T-helper 1 cell treated with Interleukin-12 subunit alpha and Interleukin-12 subunit beta and Interleukin-4 antibody, amounts not matched to agents 30 μg/mL and 1 μg/mL, for 36 hours (primary cell): Measurements from ENCODE around the gene CAMK1D.
"Not testable (repeated sequence)": the region's sequence is repeated elsewhere in the genome, so short reads cannot be mapped to it uniquely, and the experiment has no call there.

ENCODE experiments used
- H3K27ac Mint-ChIP-seq: one replicate; pipeline ENCODE4 v1.8.0; 2021; ENCODE audit warnings: mild to moderate bottlenecking, mixed read lengths
- H3K27me3 Mint-ChIP-seq: one replicate; pipeline ENCODE4 v1.8.0; 2021; ENCODE audit warnings: low read depth, mixed read lengths
- H3K36me3 Mint-ChIP-seq: one replicate; pipeline ENCODE4 v1.8.0; 2021; ENCODE audit warnings: low read depth, mixed read lengths
- H3K4me1 Mint-ChIP-seq: one replicate; pipeline ENCODE4 v1.8.0; 2021; ENCODE audit warnings: low read depth, mixed read lengths
- H3K4me3 Mint-ChIP-seq: one replicate; pipeline ENCODE4 v1.8.0; 2021; ENCODE audit warnings: mild to moderate bottlenecking, moderate library complexity, mixed read lengths
- H3K9me3 Mint-ChIP-seq: one replicate; pipeline ENCODE4 v1.8.0; 2021; ENCODE audit warnings: mixed read lengths

The CAMK1D gene

DNA sequence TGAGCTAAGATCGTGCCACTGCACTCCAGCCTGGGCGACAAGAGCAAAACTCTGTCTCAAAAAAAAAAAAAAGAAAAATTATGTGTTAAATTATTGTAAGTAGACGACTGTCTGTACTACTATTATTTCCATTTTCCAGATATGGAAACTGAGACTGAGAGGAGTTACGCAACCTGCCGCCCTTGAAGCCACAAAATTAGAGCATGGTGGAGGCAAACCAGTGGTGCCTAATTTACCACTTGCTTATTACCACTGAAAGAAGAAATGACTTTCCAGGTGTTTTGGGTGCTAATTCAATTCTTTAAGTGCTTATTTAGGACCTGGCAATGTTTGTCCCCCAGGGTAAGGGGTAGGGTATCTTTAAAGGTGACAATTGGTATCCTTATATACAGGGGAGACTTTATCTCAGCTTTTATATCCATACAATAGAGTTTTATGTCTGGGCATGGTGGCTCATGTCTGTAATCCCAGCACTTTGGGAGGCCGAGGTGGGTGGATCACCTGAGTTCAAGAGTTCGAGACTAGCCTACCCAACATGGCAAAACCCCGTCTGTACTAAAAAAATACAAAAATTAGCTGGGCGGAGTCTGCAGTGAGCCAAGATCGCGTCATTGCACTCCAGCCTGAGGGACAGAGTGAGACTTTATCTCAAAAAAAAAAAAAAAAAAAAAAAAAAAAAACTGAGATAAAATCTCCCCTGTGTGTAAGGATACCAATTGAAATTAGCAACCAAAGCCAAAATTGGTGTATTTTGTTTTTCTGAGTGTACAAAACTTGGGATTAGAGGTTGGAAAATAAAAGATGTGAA lies 16.6 kb upstream of the CAMK1D start:
- Mint-ChIP-seq H3K9me3 (no peaks in the 10 kb centered on the region), H3K27me3 (peaks cover 15% of the 10 kb centered on the region), H3K4me1 (peaks cover 3% of the 10 kb centered on the region), H3K4me3 (no peak overlapping the region), H3K36me3 (no peaks in the 10 kb centered on the region), H3K27ac (no peak overlapping the region)

DNA sequence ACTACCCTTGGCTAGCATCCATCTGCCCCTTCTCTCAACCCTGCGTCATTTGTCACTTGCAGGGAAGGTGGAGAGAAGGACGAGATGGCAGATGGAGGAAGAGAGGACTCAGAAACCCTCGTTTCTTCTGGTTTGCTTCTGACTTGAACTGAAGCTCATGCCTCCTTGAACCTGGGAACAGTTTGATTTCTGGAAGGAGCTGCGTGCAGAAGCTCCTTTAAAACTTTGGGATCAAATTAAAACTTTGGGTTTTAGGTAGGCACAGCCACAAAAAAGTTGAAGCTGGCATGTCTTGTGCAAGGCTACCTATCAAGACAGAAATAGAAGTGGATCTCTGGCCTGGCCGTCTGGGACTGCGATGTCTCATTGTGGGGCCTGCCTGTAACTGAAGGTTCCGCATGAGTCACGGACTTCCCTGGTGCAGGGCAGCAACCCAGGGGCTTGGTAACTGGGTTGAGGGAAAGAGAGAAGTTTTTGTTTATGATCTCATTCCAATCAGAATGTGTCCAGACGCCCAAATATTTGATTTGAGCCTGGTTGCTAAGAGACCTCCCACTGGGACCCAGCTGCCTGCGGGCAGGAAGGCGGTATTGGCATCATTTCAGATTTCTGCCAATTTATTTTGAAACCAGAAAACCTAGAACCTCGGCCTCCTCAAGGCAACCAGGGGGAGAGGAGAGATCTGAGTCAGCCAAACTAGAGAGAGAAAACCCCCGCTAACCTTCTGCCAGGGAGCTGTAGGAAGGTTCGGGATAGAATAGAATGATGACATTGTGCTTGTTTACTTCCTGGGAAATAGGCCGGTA lies 15.8 kb upstream of the CAMK1D start:
- no peak overlapping the region for H3K27ac Mint-ChIP-seq
- H3K4me1 Mint-ChIP-seq, result peaks cover 3% of the 10 kb centered on the region
- H3K4me3 Mint-ChIP-seq, result no peak overlapping the region
- no peaks in the 10 kb centered on the region for H3K36me3 Mint-ChIP-seq
- H3K9me3 Mint-ChIP-seq, result no peaks in the 10 kb centered on the region
- peaks cover 15% of the 10 kb centered on the region for H3K27me3 Mint-ChIP-seq

DNA sequence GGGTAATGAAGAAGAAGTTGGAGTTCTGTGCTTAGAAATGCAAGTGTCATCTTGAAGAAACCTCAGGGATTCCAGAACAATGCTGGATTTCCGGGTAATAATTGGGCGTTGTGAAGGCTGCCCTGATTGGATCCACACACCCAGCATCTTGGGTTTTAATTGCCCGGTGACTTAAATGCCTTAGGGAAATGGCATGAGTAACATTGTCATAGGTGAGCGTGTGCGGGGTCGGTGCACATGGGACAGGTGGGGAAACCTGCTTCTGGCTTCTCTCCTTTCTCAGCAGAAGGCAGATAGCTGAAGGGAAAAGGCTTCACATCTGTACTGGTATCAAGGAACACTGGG lies 15.2 kb upstream of the CAMK1D start:
- H3K27ac Mint-ChIP-seq, result no peak overlapping the region
- no peaks in the 10 kb centered on the region for H3K36me3 Mint-ChIP-seq
- no peak overlapping the region for H3K4me3 Mint-ChIP-seq
- H3K4me1 Mint-ChIP-seq, result peaks cover 3% of the 10 kb centered on the region
- H3K9me3 Mint-ChIP-seq, result no peaks in the 10 kb centered on the region
- peaks cover 15% of the 10 kb centered on the region for H3K27me3 Mint-ChIP-seq

DNA sequence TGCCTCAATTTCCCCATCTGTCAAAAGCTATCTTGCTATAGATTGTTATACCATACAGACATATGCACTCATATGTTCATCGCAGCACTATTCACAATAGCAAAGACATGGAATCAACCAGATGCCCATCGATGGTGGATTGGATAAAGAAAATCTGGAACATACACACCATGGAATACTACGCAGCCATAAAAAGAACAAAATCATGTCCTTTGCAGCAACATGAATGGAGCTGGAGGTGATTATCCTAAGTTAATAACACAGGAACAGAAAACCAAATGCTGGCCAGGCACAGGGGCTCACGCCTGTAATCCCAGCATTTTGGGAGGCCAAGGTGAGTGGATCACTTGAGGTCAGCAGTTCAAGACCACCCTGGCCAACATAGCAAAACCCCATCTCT lies 14.2 kb upstream of the CAMK1D start:
- not testable (repeated sequence) for H3K4me3 Mint-ChIP-seq, H3K4me1 Mint-ChIP-seq, H3K9me3 Mint-ChIP-seq, H3K27ac Mint-ChIP-seq, H3K36me3 Mint-ChIP-seq
- H3K27me3 Mint-ChIP-seq, result peaks cover 15% of the 10 kb centered on the region

DNA sequence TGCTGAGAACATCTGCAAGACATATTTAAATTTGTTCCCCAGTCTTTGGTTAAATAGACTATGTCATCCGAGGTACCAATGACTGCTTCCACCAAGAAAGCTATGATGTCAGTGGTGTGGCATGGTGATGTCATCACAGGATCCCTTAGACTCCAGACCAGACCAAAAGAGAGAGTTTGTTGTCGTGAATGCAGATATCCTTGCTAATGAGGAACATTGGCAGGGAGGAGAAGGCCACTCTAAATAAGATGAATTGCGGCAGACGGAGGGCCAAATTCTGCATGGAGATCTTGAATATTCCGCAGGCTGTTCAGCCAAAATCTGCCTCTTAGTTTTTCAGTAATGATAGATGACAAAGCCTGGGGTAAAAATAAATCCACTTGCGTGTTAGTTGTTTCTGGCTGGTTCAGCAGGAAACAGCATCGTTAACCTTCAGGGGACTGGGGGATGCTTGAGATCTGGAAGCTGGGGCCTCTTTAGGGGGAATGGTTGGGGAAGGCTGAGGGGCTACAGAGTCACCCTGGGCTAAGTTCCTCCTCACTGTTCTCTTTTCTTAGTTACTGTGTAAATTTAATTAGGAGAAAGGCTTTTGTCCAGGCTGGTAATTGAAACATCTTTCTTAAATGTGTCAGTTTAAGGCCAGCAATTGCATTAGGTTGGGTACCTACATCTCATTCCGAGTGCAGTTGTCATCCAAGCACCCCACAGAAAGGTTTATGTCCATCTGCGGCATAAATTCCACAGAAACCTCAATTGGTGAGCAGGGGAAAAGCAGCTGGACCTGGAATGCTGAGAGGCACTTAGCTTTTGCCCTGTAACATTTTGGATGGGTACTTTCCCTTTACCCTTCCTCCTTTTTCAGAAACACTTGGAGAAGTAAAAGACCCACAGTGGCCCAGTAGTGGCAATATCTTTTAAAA lies 11.6 kb upstream of the CAMK1D start:
- H3K36me3 Mint-ChIP-seq, result no peaks in the 10 kb centered on the region
- no peak overlapping the region for H3K27ac Mint-ChIP-seq
- H3K27me3 Mint-ChIP-seq, result peaks cover 27% of the 10 kb centered on the region
- no peaks in the 10 kb centered on the region for H3K9me3 Mint-ChIP-seq
- H3K4me1 Mint-ChIP-seq, result peaks cover 3% of the 10 kb centered on the region
- H3K4me3 Mint-ChIP-seq, result no peak overlapping the region

DNA sequence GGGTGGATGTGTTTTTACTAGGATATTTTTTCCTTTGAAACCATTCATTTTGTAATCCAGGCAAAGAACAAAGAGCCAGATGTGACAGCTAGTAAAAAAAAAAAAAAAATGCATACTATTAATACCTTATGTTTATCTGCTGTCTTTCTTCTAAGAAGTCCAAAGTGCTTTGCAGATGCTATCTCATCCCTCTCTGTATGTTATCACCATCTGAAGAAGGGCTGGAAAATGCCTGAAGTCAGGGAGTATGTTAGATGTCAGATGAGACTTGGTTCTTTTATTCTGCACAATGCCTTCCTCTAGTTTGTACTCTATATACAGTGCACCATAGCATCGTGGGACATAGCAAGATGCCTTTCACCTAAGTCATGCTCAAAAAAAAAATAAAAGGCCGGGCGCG lies 10.4 kb upstream of the CAMK1D start:
- no peaks in the 10 kb centered on the region for H3K9me3 Mint-ChIP-seq

DNA sequence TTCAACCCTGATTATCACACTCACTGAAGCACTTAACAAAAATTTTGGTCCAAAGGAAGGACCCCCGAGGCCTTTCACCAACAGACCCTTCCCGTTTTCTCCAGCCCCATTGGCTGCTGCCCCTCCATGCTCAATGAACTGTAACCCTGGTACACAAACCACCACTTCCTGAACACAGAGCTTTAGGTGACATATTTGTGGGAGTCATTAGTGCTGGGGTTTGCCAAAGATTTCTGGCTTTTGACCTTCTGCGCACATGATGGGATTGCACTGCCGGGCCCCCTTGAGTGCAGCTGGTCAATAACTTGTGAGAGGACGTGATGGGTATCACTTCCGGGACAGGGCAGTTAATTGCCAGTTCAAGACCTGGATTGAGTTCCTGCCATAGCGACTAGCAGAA lies 9.0 kb upstream of the CAMK1D start:
- Mint-ChIP-seq H3K36me3 (peaks cover 2% of the 10 kb centered on the region), H3K27me3 (peaks cover 37% of the 10 kb centered on the region), H3K27ac (no peak overlapping the region), H3K9me3 (no peaks in the 10 kb centered on the region), H3K4me1 (peaks cover 6% of the 10 kb centered on the region), H3K4me3 (no peak overlapping the region)

More for the DNA sequence above, 10.4 kb upstream of the CAMK1D start:
- Mint-ChIP-seq H3K27me3 (peaks cover 31% of the 10 kb centered on the region), H3K4me3 (no peak overlapping the region), H3K4me1 (peaks cover 3% of the 10 kb centered on the region), H3K36me3 (no peaks in the 10 kb centered on the region), H3K27ac (no peak overlapping the region)

DNA sequence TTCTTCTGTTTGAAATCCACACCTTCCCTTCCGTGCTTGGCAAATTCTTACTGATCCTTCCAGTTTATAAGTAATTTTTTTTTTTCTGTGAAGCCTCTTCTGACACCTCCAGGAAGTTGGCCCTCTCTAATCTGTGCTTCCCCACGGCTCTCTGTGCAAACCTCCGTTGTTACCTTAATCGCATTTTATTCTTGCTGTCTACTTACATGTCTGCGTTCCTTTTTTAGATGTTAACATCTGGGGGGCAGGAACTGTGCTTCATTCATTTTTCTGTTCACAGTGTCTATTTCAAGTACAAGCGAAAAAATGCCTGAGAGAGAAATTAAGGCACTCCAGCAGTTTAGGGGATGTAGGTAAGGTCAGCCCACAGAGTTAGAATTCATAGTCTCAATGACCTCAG lies 8.4 kb upstream of the CAMK1D start:
- H3K4me1 Mint-ChIP-seq, result peaks cover 6% of the 10 kb centered on the region
- no peaks in the 10 kb centered on the region for H3K9me3 Mint-ChIP-seq
- no peak overlapping the region for H3K27ac Mint-ChIP-seq
- H3K4me3 Mint-ChIP-seq, result no peak overlapping the region
- peaks cover 37% of the 10 kb centered on the region for H3K27me3 Mint-ChIP-seq
- H3K36me3 Mint-ChIP-seq, result peaks cover 2% of the 10 kb centered on the region

DNA sequence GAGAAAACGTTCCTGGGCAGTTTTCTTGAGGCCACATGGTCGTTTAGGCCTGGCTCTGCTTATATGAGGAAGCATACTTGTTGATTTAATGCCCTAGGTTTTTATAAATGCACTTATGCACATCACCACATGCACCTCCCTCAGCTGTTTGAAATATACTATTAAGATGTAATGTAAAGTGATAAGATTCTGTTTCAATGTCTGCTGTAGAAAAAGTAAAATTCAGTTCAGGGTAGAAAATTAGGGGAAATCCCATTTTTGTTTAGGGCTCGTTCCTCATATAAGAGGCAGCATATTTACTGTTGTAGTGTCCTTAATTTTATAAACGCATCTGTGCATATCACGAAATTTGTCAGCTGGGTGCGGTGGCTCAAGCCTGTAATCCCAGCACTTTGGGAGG lies 7.8 kb upstream of the CAMK1D start:
- Mint-ChIP-seq H3K27ac (no peak overlapping the region), H3K4me3 (no peak overlapping the region), H3K4me1 (peaks cover 6% of the 10 kb centered on the region), H3K27me3 (peaks cover 39% of the 10 kb centered on the region), H3K36me3 (peaks cover 2% of the 10 kb centered on the region), H3K9me3 (no peaks in the 10 kb centered on the region)

DNA sequence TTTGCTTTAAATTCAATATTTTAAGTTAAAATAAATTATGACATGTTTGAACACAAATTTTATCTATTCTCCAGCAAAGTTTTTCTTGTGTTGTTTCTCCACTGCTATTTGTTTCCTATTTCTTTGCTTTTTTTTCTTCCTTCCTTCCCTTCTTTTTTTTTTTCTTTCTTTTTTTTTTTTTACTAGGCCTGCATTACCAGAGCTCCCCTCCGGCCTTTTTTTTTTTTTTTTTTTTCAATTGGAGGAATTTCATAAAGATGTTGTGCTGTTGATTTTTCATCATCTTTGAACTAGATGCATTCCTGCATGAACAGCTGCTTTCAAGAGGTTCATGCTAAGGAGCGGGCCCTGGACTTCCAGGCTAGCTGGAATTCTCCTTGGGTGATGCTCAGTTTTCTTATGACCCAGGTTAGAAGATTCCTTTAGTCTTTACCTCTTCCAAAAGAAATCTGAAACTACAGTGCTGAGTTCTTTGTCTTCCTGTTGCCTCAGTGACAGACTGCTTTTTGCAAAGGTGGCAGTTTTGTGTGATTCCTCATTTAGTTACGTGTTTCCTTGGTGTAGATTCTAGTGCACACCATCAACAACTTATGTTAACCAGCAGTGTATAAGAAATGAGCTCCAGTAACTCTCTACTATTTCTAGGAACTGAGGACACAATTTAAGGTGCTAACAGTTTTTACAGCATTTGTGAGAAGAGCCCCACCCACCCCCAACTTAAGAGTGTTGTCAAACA lies 4.8 kb upstream of the CAMK1D start:
- H3K27me3 Mint-ChIP-seq, result peaks cover 48% of the 10 kb centered on the region
- H3K4me3 Mint-ChIP-seq, result no peak overlapping the region
- H3K4me1 Mint-ChIP-seq, result peaks cover 17% of the 10 kb centered on the region
- peak overlapping the region; percentile 62 for H3K27ac Mint-ChIP-seq
- H3K36me3 Mint-ChIP-seq, result peaks cover 2% of the 10 kb centered on the region
- H3K9me3 Mint-ChIP-seq, result no peaks in the 10 kb centered on the region

DNA sequence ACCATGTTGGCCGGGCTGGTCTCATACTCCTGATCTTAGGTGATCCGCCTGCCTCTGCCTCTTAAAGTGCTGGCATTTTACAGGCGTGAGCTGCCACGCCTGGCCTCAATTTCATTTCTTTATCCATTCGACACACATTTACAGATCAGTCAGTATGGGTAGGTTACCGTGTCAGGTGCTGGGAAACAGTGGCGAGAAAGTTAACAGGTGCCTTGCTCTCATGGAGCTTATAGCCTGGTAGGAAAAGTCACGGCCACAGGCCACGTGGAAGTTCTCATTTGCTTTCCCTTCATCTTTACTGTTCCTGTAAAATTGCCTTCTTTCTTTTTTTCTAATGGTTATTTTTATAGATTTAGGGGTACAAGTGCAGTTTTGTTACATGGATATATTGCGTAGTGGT lies 2.6 kb upstream of the CAMK1D start:
- Mint-ChIP-seq H3K36me3 (peaks cover 2% of the 10 kb centered on the region), H3K27ac (no peak overlapping the region), H3K4me1 (peaks cover 26% of the 10 kb centered on the region), H3K9me3 (no peaks in the 10 kb centered on the region), H3K4me3 (no peak overlapping the region), H3K27me3 (peaks cover 50% of the 10 kb centered on the region)

DNA sequence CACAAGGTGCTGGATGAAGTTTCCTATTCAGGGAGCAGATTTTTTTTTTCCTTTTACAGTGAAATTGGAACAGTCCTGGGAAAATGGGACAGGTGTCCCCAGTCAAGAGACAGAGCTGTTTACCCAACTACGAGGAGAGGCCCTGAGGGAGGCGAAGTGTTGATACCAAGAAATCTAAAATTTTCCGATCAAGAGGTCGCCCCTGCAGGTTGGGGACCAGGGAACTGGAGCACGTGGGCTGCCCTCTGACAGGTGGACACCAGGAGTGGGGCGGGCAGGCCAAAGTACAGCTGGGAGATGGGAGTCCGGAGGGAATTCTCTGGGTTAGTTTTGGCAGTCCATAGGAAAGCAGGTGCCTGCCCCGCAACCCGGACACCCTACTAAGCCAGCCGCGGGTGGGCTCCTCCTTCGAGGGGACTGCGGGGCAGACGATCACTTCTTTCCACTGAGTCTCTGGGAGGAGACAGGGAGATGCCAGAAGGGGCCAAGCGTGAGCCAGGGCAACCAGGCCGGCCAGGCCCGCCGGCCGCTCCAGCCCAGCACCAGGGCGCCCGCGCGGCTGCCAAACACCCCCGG lies 965 bp upstream of the CAMK1D start:
- peaks cover 31% of the 10 kb centered on the region for H3K4me1 Mint-ChIP-seq
- H3K36me3 Mint-ChIP-seq, result peaks cover 2% of the 10 kb centered on the region
- H3K27ac Mint-ChIP-seq, result peak overlapping the region; percentile 90
- no peaks in the 10 kb centered on the region for H3K9me3 Mint-ChIP-seq
- H3K4me3 Mint-ChIP-seq, result peak overlapping the region; percentile 88
- peaks cover 53% of the 10 kb centered on the region for H3K27me3 Mint-ChIP-seq

DNA sequence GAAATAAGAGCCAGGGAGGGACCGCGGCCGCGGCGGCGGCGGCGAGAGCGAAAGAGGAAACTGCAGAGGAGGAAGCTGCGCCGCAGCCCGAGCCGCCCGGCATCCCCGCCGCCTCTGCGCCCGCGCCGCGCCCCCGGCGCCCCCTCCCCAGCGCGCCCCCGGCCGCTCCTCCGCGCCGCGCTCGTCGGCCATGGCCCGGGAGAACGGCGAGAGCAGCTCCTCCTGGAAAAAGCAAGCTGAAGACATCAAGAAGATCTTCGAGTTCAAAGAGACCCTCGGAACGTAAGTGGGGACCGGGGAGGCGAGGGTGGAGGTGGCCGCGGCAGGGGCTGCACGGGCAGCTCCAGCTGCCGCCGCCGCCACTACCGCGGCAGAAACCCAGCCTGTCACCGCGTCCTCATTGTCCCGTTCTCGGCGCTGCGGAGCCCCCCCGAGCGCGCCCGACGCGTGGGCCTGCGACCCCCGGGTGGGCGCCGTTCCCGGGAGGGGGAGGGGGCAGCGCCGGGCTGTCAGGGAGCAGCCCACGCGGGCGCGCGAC lies 351 bp downstream of the CAMK1D start:
- Mint-ChIP-seq H3K27me3 (peaks cover 54% of the 10 kb centered on the region), H3K27ac (peak overlapping the region; percentile 96), H3K9me3 (no peaks in the 10 kb centered on the region), H3K36me3 (peaks cover 2% of the 10 kb centered on the region), H3K4me1 (peaks cover 30% of the 10 kb centered on the region), H3K4me3 (peak overlapping the region; percentile 93)
